Heart left ventricle (tissue), 13 donors: ENCODE results near the gene KCND3.

Experiments
- CTCF ChIP-seq, 12 donors: fragments of 200-600 bp; sonication (generic) in 4 of 12; IDR thresholded peaks; one replicate each; pipeline versions ENCODE4 v1.5.0 to v1.8.0; 2018 to 2022; ENCODE audit warnings: antibody characterized with exemption in 12 of 12, mild to moderate bottlenecking in 5 of 12
- POLR2A ChIP-seq, 2 donors: fragments of 450-650 bp; IDR thresholded peaks; one replicate each; pipeline ENCODE4 v1.6.1; 2017; ENCODE audit warnings: antibody characterized with exemption in 2 of 2, mild to moderate bottlenecking in 2 of 2, moderate library complexity in 2 of 2
- donor health status: ischemic (EF 13 %, LVEDD 7.1; RV severe dilation, severe dysfunction).
- donor health status: DM: no; HTN: yes; CAD: no.
- donor health status: DM: no; HTN: no; CAD: no.
- donor health status: ischemic (EF 25% LVEDD 6.9; RV normal size, moderate dysfunction).
- donor health status: ischemic (EF 25% LVEDD 5.7; RV mildly dilated, moderate dysfunction).
- donor health status: ischemic (EF 35%, LVEDD 5.7; RV mildly dilated, moderate dysfunction).
- donor health status: nonischemic (EF 11% LVEDD 7.7; RV severe dilation, severe dysfunction).
- donor health status: DM: yes; HTN: yes; CAD: no.
- donor health status: PGD.
- donor health status: ischemic (EF 29% LVEDD 5.4; RV normal size, mild dysfunction).
- donor health status: nonischemic (EF 23%, LVEDD 6.1; RV moderate dilation, normal function).

GRCh38 chr1:111778066-111778465 is 211.4 kb downstream of the KCND3 start:
- no peak for TF ChIP-seq CTCF (IDR thresholded peaks at IDR 0.05)
- TF ChIP-seq POLR2A (IDR thresholded peaks at IDR 0.05): no peak
